GM19324 (cell line): Measurements from ENCODE around the gene ARHGAP26.

ENCODE experiments used
- ATAC-seq: cut with Tn5 transposase; IDR thresholded peaks from one replicate; pipeline ENCODE4 v1.9.1; 2021; ENCODE audit warnings: mild to moderate bottlenecking, moderate library complexity; ENCODE audit not compliant: unreplicated experiment, low FRiP score

The ARHGAP26 gene

GRCh38 chr5:143119881-143120341 lies 349.7 kb downstream of the ARHGAP26 start:
- no peak for ATAC-seq

DNA sequence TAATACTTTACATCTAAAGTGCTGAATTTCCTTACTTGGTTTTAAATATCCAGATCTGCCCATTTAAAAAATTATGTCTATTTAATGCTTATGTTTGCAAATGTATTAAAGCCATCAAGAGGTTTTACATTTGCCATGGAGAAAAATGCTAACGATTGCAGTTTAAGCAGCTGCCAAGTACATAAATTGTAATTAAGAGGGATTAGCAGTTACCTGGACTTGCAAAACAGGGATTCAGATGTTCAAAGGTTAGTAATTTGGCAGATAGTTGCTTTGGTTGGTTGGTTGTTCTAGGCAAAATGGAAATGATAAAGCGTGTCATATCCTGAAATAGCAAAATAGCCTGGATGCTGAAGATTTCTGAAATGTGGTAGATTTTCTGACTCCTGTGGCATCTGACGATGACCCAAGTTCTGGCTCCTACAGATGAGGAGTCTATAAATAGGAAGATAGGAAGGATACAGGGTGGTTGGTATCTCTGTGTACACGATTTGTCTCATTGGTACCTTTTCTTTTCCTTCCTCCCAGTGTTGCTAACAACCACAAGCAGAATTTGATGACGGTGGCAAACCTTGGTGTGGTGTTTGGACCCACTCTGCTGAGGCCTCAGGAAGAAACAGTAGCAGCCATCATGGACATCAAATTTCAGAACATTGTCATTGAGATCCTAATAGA lies 350.4 kb downstream of the ARHGAP26 start:
- no peak for ATAC-seq

DNA sequence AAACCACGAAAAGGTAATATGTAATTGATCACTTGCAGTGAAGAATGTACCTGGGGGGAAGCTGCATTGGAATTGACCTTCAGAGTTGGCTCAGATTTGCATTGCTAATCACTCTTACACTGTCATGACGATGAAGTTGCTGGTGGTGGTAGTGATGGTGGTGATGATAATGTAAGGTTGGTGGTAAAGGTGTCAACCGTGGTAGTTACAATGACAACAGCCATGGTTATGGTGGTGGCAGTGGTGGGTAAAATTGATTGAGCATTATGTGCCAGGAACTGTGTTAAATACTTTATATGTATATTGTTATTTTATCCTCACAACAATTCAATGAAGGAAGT lies 350.9 kb downstream of the ARHGAP26 start:
- no peak for ATAC-seq

GRCh38 chr5:143124593-143124992 lies 354.4 kb downstream of the ARHGAP26 start:
- no peak for ATAC-seq

GRCh38 chr5:143126174-143127019 lies 356.2 kb downstream of the ARHGAP26 start:
- ATAC-seq = no peak

DNA sequence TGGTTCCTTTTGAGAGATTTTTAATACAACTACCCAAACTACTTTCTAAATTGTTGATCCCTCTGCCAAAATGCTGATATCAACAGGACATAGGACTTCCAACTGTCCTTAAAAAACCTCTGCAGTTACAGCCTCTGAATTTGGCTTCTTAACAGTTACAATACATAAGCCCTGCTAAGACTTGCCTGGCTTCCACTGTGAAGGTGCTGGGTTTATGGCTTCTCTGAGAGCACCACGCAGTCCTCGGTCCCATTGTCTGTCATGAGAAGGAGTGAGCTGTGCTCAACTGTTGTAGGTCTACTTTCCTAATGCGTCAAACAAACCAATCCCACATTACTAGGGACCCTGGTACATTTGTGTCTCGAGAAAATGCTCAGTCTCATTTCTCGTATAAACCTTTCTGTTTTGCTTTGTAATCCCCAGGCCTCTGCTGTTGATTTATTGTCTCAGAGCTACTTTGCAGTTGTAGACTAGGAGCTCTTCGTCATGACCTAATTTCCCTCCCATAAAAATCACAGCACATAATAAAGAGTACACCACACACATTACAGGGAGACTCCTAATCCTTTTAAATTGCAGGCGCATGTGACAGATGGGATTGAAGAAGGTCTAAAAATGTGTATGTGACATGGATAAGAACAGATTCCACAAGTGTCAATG lies 358.4 kb downstream of the ARHGAP26 start:
- ATAC-seq = no peak

GRCh38 chr5:143129203-143129602 lies 359.0 kb downstream of the ARHGAP26 start:
- ATAC-seq = no peak

DNA sequence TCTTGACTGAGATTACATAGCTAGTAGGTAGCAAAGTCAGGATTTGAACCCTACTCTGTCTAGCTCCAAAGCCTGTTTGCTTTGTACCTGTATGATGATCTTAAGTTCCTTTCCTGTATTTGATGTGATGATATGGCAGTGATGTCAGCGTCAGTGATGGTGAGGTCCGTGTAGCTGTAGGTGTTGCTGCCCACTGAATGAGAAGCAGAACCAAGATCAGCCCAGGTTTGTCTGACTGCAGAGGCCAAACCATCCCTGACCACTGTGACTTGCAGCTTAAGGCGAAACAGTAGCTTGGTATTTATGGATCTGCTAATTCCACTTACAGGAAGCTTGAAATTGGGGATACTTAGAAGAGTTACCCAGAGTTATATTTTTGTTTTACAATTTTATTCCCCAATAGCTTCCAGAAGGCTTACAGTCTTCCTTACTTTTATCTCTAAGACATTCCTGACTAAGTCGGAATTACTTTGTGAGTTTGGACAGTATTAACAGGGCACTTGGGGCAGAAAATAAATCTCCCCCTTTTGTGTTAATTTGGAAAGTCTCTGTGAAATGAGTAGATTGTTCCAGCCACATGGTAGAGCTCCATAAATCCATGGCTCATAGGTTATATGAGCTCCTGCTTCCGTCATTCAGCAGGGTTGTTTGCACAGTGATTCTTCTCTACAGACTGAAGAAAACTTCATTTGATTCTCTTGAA lies 359.9 kb downstream of the ARHGAP26 start:
- no peak for ATAC-seq

DNA sequence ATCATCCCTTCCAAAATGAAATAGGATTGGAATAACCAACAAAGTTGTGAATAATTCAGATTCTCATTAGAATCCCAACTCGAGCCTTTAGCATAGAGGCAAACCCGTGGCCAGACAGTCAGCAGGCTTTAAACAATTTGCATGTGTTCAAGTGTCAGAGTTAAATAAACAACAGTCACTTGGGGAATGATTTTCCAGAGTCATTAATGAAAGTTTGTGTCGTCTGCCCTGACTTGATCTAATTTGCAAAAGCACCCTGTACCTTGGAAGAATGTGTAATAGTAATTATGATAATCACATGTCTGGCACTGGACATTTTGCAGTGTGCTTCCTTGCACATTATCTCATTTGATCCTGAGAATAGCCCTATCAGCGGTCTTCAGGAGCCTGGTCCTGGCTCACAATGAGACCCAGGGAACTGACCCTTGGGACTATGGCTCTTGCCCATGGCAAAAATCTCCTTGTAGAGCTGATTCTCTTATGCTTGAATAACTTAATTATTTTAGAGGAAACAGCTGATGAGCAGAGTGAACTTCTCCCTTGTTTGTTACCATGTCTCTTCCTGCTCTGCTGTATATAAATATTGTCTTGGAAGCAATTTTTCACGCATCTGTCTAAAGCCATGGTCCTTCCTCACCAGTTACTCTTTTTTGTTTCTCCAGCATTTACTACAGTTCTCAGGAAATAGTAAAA lies 360.6 kb downstream of the ARHGAP26 start:
- no peak for ATAC-seq

DNA sequence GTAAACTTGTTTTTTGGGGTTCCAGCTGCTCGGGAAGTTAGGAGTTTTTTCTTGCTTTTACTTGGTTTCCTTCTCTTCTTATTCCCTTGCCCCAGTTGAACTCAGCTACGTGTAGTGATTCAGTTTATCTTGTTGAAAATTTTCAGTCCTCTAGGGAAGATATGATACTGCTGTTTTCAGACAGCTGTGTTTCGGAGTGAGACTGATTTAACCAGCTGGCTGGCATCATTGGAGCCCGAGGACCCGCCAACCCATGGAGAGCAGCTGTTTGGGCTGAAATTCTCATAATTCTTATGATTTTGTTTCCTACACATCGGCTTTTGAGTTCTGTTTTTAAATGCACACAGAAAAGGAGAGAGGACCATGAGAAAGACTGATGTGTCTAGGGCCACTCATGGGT lies 361.8 kb downstream of the ARHGAP26 start:
- ATAC-seq = no peak

DNA sequence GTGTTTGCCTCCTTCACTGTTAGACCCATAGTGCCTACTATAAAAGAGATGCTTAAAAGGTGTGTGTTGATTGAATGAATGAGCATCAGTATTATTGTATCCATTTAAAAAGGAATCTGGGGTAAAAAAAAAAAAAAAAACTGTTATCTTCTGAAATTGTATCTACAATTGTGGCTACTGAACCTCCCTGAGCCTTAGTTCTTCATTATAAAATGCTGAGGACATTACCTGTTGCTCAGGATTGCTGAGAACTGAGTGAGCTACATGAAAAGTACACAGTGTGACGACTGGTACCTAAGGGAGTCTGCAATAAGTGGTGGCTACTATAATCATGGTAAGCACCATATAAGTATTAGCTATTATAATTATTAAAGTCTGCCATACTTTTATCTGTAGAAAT lies 362.6 kb downstream of the ARHGAP26 start:
- no peak for ATAC-seq

GRCh38 chr5:143133721-143134120 lies 363.5 kb downstream of the ARHGAP26 start:
- no peak for ATAC-seq

- no peak for ATAC-seq
Observed at GRCh38 chr5:143134269-143134668, 364.1 kb downstream of the ARHGAP26 start.

DNA sequence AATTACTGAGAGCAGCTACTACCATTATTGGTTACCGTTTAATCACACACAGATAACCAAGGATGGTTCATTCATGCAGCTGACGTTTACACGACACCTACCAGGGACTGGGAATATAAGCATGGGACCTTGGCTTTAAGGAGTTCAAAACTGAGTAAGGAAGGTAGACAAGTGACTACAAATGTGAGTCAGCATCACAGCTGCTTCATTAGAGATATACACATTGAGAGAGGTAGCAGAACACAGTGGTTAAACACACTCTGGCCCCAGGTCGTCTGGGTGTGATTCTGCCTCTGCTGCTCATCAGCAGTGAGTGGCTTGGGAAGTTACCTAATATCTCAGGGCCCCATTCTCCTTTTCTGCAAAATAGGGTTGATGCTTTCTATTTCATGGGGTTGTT lies 364.7 kb downstream of the ARHGAP26 start:
- ATAC-seq = no peak

GRCh38 chr5:143135832-143136551 lies 365.8 kb downstream of the ARHGAP26 start:
- ATAC-seq = no peak

GRCh38 chr5:143138839-143139238 lies 368.7 kb downstream of the ARHGAP26 start:
- ATAC-seq = no peak

DNA sequence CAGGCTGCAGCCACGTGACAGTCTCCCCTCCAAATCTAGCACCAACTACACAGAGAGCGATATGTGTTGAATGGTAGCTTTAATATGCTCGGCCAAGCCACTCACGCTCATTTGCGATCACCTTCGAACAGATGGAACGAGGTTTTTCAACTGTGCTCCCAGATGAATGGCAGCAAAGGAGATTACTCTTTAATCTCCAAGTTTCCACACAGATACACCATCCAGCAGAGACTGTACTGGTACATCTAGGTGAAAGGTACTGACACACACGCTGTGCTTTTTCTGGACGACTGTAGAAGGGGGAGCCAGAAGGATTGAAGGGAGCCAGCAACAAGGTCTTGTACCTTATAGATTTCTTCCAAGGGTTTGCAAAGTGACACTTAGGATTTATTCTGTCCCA lies 369.4 kb downstream of the ARHGAP26 start:
- ATAC-seq = no peak

DNA sequence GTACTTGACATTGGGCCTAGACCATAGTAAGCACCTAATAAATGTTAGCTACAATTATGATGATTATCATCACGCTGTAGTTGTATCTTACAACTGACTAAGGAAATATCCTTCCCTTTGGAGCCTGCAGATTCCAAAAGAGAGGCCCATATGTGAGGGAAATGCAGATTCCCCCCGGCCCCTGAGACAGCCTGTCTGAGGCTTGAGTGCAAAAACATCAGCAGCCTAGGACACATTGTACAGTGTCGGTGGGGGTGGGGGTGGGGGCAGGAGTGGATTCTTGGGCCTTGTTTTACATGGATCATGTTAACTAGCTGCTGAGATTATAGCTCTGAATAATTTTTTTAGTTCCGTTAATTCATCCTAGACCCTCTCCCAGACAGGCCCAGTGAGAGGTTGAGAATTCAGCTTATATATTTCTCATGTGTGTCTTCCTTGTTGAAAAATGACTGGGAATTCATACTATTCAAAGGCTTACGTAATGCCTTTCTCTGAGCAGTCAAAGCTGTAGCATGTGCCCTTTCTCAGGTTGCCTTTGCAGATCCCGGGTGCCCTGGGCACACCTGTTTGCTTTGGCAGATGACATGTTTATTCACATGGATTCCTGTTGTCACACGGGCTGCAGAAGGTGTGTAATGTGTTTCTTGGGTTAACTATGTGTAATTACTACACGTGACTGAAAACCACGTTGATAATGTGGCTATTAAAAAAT lies 370.5 kb downstream of the ARHGAP26 start:
- ATAC-seq = no peak

DNA sequence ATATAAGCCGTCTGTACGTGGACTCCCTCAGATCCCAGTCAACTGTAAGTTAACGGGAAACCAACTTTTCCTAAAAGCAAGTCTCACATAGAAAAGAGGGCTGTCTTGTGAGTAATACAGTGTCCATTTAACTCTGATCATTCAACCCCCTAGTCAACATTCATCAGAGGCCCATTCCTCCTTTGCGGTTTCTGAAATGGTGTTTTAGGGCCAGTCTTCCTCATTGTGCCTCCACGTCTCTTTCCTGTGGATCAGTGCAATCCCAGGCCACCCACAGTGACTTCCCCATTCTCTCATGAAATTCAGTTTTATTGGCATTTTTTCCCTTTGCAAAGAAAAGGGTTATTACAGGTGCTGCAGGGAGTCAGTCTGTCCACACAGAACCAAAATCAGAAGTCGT lies 371.5 kb downstream of the ARHGAP26 start:
- ATAC-seq = no peak
